Activated B cell treated with CpG ODN at 0.5 μM for 24 hours (primary cell): ENCODE measurements around the gene CELF4. TPM values are rescaled to one million over a fixed set of nuclear protein-coding genes. Genes with fewer than 3 reads are reported as not detected.

ENCODE experiments used
- ATAC-seq: fragments of 200-7000 bp; cut with Tn5 transposase; one replicate; pipeline ENCODE4 v1.10.0; 2021; ENCODE audit warnings: low read depth, mild to moderate bottlenecking, moderate library complexity
- CTCF ChIA-PET: fragments of 350-600 bp; sonication (Branson Sonifier 250); formaldehyde crosslinking; loops from one replicate; lab custom pipeline; 2021; ENCODE audit warnings: antibody characterized with exemption; lab: Charles Lee
- POLR2A ChIA-PET: fragments of 350-600 bp; sonication (Branson Sonifier 250); formaldehyde crosslinking; loops from one replicate; lab custom pipeline; 2021; ENCODE audit warnings: antibody characterized with exemption; lab: Charles Lee
- DNase-seq: peaks from one replicate; pipeline ENCODE4 v3.0.0; 2022
- H3K27ac Mint-ChIP-seq: one replicate; pipeline ENCODE4 v1.8.0; 2020; ENCODE audit warnings: mixed read lengths
- H3K27me3 Mint-ChIP-seq: one replicate; pipeline ENCODE4 v1.8.0; 2021; ENCODE audit warnings: mixed read lengths
- H3K36me3 Mint-ChIP-seq: one replicate; pipeline ENCODE4 v1.8.0; 2021; ENCODE audit warnings: low read depth, mixed read lengths
- H3K4me1 Mint-ChIP-seq: one replicate; pipeline ENCODE4 v1.8.0; 2021; ENCODE audit warnings: mixed read lengths
- H3K4me3 Mint-ChIP-seq: one replicate; pipeline ENCODE4 v1.8.0; 2020; ENCODE audit warnings: mild to moderate bottlenecking, mixed read lengths
- H3K9me3 Mint-ChIP-seq: one replicate; pipeline ENCODE4 v1.8.0; 2020; ENCODE audit warnings: mixed read lengths
- intact Hi-C: fragments of 100-400 bp; cut with micrococcal nuclease; formaldehyde crosslinking; loops from one replicate; pipeline ENCODE4 v1.15.1; 2024
- total RNA-seq: library from RNA; stranded (reverse); gene quantifications from 2 replicates; pipeline ENCODE4 v1.2.3, GENCODE V29; 2022
- TF ChIP-seq, protein P1 (sequence below): fragments of 200-600 bp; IDR thresholded peaks from one replicate; pipeline ENCODE4 v1.8.0; 2022; ENCODE audit warnings: antibody characterized with exemption, mild to moderate bottlenecking

CELF4 gene
- total RNA-seq, 1 donor from 2014 or later, result not detected

GRCh38 chr18:37552286-37552685, 13.3 kb downstream of the CELF4 start:
- H3K27ac Mint-ChIP-seq, result no peak overlapping the region
- no peaks in the 10 kb centered on the region for H3K4me1 Mint-ChIP-seq
- ChIA-PET POLR2A (no interaction called here), CTCF (no interaction called here)
- no peak for DNase-seq
- H3K36me3 Mint-ChIP-seq, result no peaks in the 10 kb centered on the region
- no peak overlapping the region for H3K4me3 Mint-ChIP-seq
- TF ChIP-seq, protein P1, sequence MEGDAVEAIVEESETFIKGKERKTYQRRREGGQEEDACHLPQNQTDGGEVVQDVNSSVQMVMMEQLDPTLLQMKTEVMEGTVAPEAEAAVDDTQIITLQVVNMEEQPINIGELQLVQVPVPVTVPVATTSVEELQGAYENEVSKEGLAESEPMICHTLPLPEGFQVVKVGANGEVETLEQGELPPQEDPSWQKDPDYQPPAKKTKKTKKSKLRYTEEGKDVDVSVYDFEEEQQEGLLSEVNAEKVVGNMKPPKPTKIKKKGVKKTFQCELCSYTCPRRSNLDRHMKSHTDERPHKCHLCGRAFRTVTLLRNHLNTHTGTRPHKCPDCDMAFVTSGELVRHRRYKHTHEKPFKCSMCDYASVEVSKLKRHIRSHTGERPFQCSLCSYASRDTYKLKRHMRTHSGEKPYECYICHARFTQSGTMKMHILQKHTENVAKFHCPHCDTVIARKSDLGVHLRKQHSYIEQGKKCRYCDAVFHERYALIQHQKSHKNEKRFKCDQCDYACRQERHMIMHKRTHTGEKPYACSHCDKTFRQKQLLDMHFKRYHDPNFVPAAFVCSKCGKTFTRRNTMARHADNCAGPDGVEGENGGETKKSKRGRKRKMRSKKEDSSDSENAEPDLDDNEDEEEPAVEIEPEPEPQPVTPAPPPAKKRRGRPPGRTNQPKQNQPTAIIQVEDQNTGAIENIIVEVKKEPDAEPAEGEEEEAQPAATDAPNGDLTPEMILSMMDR, result no peak
- ATAC-seq, result no peak
- intact Hi-C loops, result no loop called here
- no peaks in the 10 kb centered on the region for H3K27me3 Mint-ChIP-seq
- no peaks in the 10 kb centered on the region for H3K9me3 Mint-ChIP-seq

DNA sequence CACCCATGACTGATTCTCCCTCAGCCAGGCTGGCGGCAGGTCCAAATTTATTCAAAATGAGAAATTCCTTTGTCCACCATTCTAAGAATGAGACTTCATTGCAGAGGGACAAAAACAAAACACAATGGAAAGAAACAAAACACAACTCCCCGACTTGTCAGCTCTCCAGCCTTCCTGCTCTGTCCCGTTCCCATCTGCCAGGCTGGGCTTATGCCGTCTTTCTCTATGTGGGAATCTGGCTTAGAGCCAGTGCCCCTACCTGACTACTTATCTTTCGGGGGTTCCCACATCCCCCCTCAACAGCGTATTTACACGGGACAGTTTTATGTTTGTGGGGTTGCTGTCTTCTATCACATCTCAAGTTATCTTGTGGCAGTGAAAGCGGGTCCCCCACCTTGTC, 13.8 kb downstream of the CELF4 start:
- CTCF ChIA-PET, result no interaction called here
- Mint-ChIP-seq H3K4me3 (no peak overlapping the region), H3K27ac (no peak overlapping the region), H3K36me3 (no peaks in the 10 kb centered on the region), H3K9me3 (no peaks in the 10 kb centered on the region), H3K27me3 (no peaks in the 10 kb centered on the region), H3K4me1 (no peaks in the 10 kb centered on the region)
- no peak for ATAC-seq
- TF ChIP-seq, protein P1, result no peak
- POLR2A ChIA-PET, result no interaction called here
- intact Hi-C loops, result no loop called here
- no peak for DNase-seq

DNA sequence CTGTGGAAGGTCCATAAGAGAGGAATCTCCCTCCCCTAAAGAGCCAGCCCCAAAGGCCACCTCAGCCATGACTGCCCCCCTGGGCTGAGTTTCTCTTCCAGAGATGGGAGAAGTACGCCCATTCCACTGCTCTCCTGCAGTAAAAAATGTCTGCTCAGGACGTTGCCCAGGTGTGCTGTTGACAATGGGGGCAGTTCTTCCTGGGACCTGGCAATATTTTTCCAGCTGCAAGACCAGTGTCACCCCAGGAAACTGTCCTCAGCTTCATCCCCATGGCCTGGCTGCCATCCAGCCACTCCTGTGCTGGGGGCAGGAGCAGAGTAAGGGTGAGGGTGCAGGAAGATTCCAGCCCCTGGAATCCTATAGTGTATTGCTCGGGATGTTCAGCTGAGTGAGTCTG, 14.3 kb downstream of the CELF4 start:
- TF ChIP-seq, protein P1, result no peak
- POLR2A ChIA-PET, result no interaction called here
- no peaks in the 10 kb centered on the region for H3K27me3 Mint-ChIP-seq
- no peaks in the 10 kb centered on the region for H3K36me3 Mint-ChIP-seq
- no peak overlapping the region for H3K27ac Mint-ChIP-seq
- H3K4me3 Mint-ChIP-seq, result no peak overlapping the region
- H3K4me1 Mint-ChIP-seq, result no peaks in the 10 kb centered on the region
- DNase-seq (no peak), ATAC-seq (no peak)
- intact Hi-C loops, result no loop called here
- CTCF ChIA-PET, result no interaction called here
- no peaks in the 10 kb centered on the region for H3K9me3 Mint-ChIP-seq

- Mint-ChIP-seq H3K27ac (no peak overlapping the region), H3K36me3 (no peaks in the 10 kb centered on the region), H3K4me3 (no peak overlapping the region), H3K27me3 (peaks cover 3% of the 10 kb centered on the region), H3K9me3 (no peaks in the 10 kb centered on the region), H3K4me1 (no peaks in the 10 kb centered on the region)
- POLR2A ChIA-PET, result no interaction called here
- ATAC-seq, result no peak
- TF ChIP-seq, protein P1, result no peak
- no peak for DNase-seq
- intact Hi-C loops, result no loop called here
- CTCF ChIA-PET, result no interaction called here
These were observed 15.3 kb downstream of the CELF4 start for GRCh38 chr18:37550118-37550875.

DNA sequence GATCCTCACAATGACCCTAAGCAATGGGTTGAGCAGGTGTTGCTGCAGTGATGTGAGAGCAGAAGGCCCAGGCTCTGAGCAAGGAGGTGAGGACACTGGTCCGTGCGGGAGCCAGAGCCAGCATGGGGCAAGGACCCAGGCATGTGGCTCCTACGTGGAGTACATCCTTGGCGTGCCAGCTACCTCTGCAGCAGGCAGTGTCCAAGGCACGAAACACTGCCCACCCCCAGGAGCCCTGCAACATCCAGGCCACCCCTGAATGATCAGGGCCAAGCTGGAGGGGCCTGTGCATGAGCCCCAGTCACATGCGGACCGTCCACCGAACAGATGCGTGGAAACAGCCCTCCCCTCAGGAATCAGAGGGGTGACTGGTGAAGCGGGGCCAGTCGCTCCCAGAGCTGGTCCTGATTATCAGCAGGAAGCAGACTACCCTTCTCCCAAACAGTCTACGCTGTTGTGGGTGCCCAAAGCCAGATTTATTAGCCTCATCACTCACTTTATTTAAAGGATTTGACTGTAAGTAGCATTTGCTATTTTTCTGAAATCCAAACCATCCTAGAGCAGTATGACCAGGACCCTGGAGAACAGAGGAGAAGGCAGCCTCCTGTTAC, 16.8 kb downstream of the CELF4 start:
- ATAC-seq, result no peak
- no peak for DNase-seq
- Mint-ChIP-seq H3K27ac (no peak overlapping the region), H3K9me3 (no peaks in the 10 kb centered on the region), H3K4me1 (no peaks in the 10 kb centered on the region), H3K4me3 (no peak overlapping the region), H3K36me3 (no peaks in the 10 kb centered on the region), H3K27me3 (peaks cover 3% of the 10 kb centered on the region)
- intact Hi-C loops, result no loop called here
- TF ChIP-seq, protein P1, result no peak
- ChIA-PET CTCF (no interaction called here), POLR2A (no interaction called here)
